SKM-1 (cell line): ENCODE data around the gene C2CD4C.
"Not testable (repeated sequence)": the region's sequence is repeated elsewhere in the genome, so short reads cannot be mapped to it uniquely, and the experiment has no call there.

Experiments used
- DNase-seq: peaks from one replicate; lab custom pipeline; 2025; ENCODE audit not compliant: unreplicated experiment; lab: John Stamatoyannopoulos, UW

Gene C2CD4C

GRCh38 chr19:408902-409515 lies at the start of gene C2CD4C:
TSS of gene C2CD4C (minus strand) at chr19:409147. CDS start at chr19:408361, 786 bp downstream.
- DNase-seq = no peak

- DNase-seq = no peak
Measured at GRCh38 chr19:458091-459042, 49.4 kb upstream of the C2CD4C start.

- DNase-seq = no peak
Measured at GRCh38 chr19:457636-458035, 48.7 kb upstream of the C2CD4C start.

- no peak for DNase-seq
Measured at GRCh38 chr19:456547-457110, 47.7 kb upstream of the C2CD4C start.

- DNase-seq = no peak
Measured at GRCh38 chr19:455851-456546, 47.1 kb upstream of the C2CD4C start.

GRCh38 chr19:455031-455705 lies 46.2 kb upstream of the C2CD4C start:
- DNase-seq = no peak

GRCh38 chr19:453606-454005 lies 44.7 kb upstream of the C2CD4C start:
- no peak for DNase-seq

GRCh38 chr19:452829-453228 lies 43.9 kb upstream of the C2CD4C start:
- no peak for DNase-seq

- DNase-seq = not testable (repeated sequence)
Measured at GRCh38 chr19:450912-451481, 42.0 kb upstream of the C2CD4C start.

GRCh38 chr19:449916-450315 lies 41.0 kb upstream of the C2CD4C start:
- no peak for DNase-seq

- no peak for DNase-seq
Measured at GRCh38 chr19:447816-448560, 39.0 kb upstream of the C2CD4C start.

- no peak for DNase-seq
Measured at GRCh38 chr19:447064-447426, 38.1 kb upstream of the C2CD4C start.

GRCh38 chr19:444677-445210 lies 35.8 kb upstream of the C2CD4C start:
- DNase-seq = no peak

GRCh38 chr19:443005-443404 lies 34.1 kb upstream of the C2CD4C start:
- no peak for DNase-seq

- no peak for DNase-seq
Measured at GRCh38 chr19:442085-442484, 33.1 kb upstream of the C2CD4C start.

GRCh38 chr19:441213-441836 lies 32.4 kb upstream of the C2CD4C start:
- no peak for DNase-seq

- no peak for DNase-seq
Measured at GRCh38 chr19:440391-441212, 31.7 kb upstream of the C2CD4C start.

- no peak for DNase-seq
Measured at GRCh38 chr19:439167-439900, 30.4 kb upstream of the C2CD4C start.
